ENCODE results near the gene TPPP2. TPM values are rescaled to one million over a fixed set of nuclear protein-coding genes. Genes with fewer than 3 reads are reported as not detected.

Gene TPPP2
- total and polyA plus RNA-seq, 2 of the 4 experiments (the other 2 are of a cell fraction), result not detected

- CTCF ChIA-PET, result interaction anchor here (1.2 kb wide), 1 partner anchor 29 kb away, joined by 6 read pairs; no protein-coding TSS in a partner anchor
Measured at GRCh38 chr14:21043387-21043973, 13.5 kb downstream of the TPPP2 start.

More at GRCh38 chr14:21043387-21043973, 13.5 kb downstream of the TPPP2 start:
- Histone ChIP-seq H3K4me1 (ENCODE audit: control insufficient read depth, insufficient read depth, low read length) (peaks cover 2% of the 10 kb centered on the region; the same call in 1 of the 2 replicates), H3K27ac (ENCODE audit: insufficient read depth, low read length) (no peak overlapping the region), H3K79me1 (ENCODE audit: low read depth in 1 of 2, low read length in 2 of 2) (no peaks in the 10 kb centered on the region), H2AK5ac (ENCODE audit: low read depth, low read length) (no peak overlapping the region), H2AK9ac (replicated peaks; ENCODE audit: low read depth, low read length, poor library complexity) (no peak overlapping the region), H4K91ac (ENCODE audit: insufficient read depth, low read depth, low read length) (no peak overlapping the region), H3K56ac (ENCODE audit: extremely low read depth, insufficient read depth, low read length) (no peak overlapping the region), H2BK15ac (ENCODE audit: low read depth, low read length) (no peak overlapping the region), H2BK5ac (ENCODE audit: low read depth, low read length, poor library complexity, severe bottlenecking) (no peak overlapping the region), H2AFZ (replicated peaks; ENCODE audit: low read length, poor library complexity) (no peak overlapping the region), H3K9me1 (ENCODE audit: insufficient read depth, low read length) (no peaks in the 10 kb centered on the region), H3K18ac (ENCODE audit: low read depth, low read length) (no peak overlapping the region), H2BK20ac (ENCODE audit: low read depth, low read length) (no peak overlapping the region), H3K23ac (ENCODE audit: low read depth, low read length) (no peak overlapping the region), H4K5ac (ENCODE audit: low read depth, low read length) (no peak overlapping the region), H3K4me2 (ENCODE audit: low read depth, low read length) (no peak overlapping the region), H3K27me3 (ENCODE audit: control insufficient read depth, insufficient read depth, low read length) (peaks cover 25% of the 10 kb centered on the region), H3K4ac (ENCODE audit: low read depth, low read length) (no peak overlapping the region), H3K9me3 (ENCODE audit: control insufficient read depth, insufficient read depth, low read length) (no peaks in the 10 kb centered on the region), H3K4me3 (ENCODE audit: insufficient read depth, low read depth, low read length) (no peak overlapping the region), H3K14ac (replicated peaks; ENCODE audit: low read depth, low read length) (no peak overlapping the region), H3K9ac (ENCODE audit: low read depth, low read length) (no peak overlapping the region), H4K20me1 (ENCODE audit: insufficient read depth, low read length) (no peaks in the 10 kb centered on the region), H3K36me3 (ENCODE audit: control insufficient read depth, insufficient read depth, low read length) (no peaks in the 10 kb centered on the region), H2BK120ac (ENCODE audit: low read depth, low read length) (no peak overlapping the region), H4K8ac (ENCODE audit: low read depth in 2 of 2, low read length in 2 of 2) (no peak overlapping the region)
- POLR2A ChIA-PET (ENCODE audit: unreplicated experiment), result no interaction called here
- no CpG with 5 or more reads among the region's 2 CpGs for WGBS, 2 experiments (ENCODE audit: extremely low coverage in 2 of 2, insufficient read length in 1 of 2)
- no TSS peak for BruUV-seq (replicated peaks)
- intact Hi-C loops (cut with micrococcal nuclease) (no loop called here), in situ Hi-C loops (cut with MboI; ENCODE audit: low sequenced_read_pairs) (no loop called here), dilution Hi-C loops (cut with HindIII; ENCODE audit: low sequenced_read_pairs, unreplicated experiment) (no loop called here)
- DNase-seq (no peak), ATAC-seq (ENCODE audit: low read depth) (no peak)
- TF ChIP-seq POLR2A (IDR thresholded peaks at IDR 0.05; ENCODE audit: low read depth, low read length) (no peak), BHLHE40 (IDR thresholded peaks at IDR 0.05; ENCODE audit: low read depth, low read length) (no peak), NFE2L2 (IDR thresholded peaks at IDR 0.05; ENCODE audit: low read depth, low read length) (no peak), FOS (IDR thresholded peaks at IDR 0.05; ENCODE audit: low read depth, low read length) (no peak), RCOR1 (IDR thresholded peaks at IDR 0.05; ENCODE audit: insufficient replicate concordance, low read length) (no peak), RFX5 (IDR thresholded peaks at IDR 0.05; ENCODE audit: low read depth, low read length) (no peak), MAFK (IDR thresholded peaks at IDR 0.05; ENCODE audit: low read depth, low read length) (no peak), MAZ (IDR thresholded peaks at IDR 0.05; ENCODE audit: borderline replicate concordance, low read depth, low read length) (no peak), CTCF (conservative IDR thresholded peaks at IDR 0.05; ENCODE audit: low read depth, low read length) (no peak), SMC3 (IDR thresholded peaks at IDR 0.05; ENCODE audit: low read depth, low read length) (no peak), CEBPB (IDR thresholded peaks at IDR 0.05; ENCODE audit: low read depth, low read length) (no peak), ELK1 (IDR thresholded peaks at IDR 0.05; ENCODE audit: borderline replicate concordance, low read depth, low read length) (no peak), MXI1 (IDR thresholded peaks at IDR 0.05; ENCODE audit: borderline replicate concordance, low read depth, low read length) (no peak)
- TF ChIP-seq, protein P1, sequence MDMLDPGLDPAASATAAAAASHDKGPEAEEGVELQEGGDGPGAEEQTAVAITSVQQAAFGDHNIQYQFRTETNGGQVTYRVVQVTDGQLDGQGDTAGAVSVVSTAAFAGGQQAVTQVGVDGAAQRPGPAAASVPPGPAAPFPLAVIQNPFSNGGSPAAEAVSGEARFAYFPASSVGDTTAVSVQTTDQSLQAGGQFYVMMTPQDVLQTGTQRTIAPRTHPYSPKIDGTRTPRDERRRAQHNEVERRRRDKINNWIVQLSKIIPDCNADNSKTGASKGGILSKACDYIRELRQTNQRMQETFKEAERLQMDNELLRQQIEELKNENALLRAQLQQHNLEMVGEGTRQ (IDR thresholded peaks at IDR 0.05; ENCODE audit: low read depth, low read length), result no peak

Measured in IMR-90 (cell line).